D721Med (cell line): Measurements from ENCODE around the gene PSD4.

ENCODE experiments used
- DNase-seq: peaks from one replicate; pipeline ENCODE4 v3.0.0; 2011; ENCODE audit warnings: low spot score; ENCODE audit not compliant: insufficient read length
- FAIRE-seq: peaks from 2 replicates; lab custom pipeline; 2011; peaks lifted over from hg19 to GRCh38; lab: Jason Lieb, UNC
- CTCF ChIP-seq: IDR thresholded peaks from 2 replicates; pipeline ENCODE4 v1.5.1; 2012; ENCODE audit warnings: mild to moderate bottlenecking, control low read depth; ENCODE audit not compliant: insufficient read depth; ENCODE audit errors: missing control alignments

The PSD4 gene

DNA sequence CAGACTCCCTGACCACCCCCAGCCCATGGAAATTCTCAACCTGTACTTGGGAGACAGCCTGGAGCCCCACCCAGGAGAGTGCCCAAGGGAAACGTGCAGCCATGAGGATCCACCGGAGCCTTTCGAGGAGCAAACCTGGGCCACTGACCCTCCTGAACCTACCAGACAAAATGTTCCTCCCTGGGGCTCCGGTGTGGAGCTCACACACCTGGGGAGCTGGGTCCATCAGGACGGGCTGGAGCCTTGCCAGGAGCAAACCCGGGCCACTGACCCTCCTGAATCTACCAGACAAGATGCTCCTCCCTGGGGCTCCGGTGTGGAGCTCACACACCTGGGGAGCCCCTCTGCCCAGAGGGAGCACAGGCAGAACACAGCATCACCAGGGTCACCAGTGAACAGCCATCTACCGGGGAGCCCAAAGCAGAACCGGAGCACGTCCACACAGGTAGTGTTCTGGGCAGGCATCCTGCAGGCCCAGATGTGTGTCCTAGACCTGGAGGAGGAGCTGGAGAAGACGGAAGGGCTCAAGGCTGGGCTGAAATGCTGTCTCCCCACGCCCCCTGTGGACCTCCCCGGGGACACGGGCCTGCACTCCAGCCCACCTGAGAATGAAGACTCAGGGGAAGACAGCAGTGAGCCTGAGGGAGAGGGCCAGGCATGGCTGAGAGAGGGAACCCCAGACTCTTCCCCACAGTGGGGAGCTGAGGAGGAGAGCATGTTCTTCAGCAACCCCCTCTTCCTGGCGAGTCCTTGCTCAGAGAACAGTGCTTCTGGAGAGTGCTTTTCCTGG is 8.9 kb downstream of the PSD4 start:
- TF ChIP-seq CTCF: no peak
- FAIRE-seq (no peak), DNase-seq (no peak)

- FAIRE-seq (no peak), DNase-seq (no peak)
- TF ChIP-seq CTCF: no peak
Measured at GRCh38 chr2:113183264-113183663, 9.5 kb downstream of the PSD4 start.

DNA sequence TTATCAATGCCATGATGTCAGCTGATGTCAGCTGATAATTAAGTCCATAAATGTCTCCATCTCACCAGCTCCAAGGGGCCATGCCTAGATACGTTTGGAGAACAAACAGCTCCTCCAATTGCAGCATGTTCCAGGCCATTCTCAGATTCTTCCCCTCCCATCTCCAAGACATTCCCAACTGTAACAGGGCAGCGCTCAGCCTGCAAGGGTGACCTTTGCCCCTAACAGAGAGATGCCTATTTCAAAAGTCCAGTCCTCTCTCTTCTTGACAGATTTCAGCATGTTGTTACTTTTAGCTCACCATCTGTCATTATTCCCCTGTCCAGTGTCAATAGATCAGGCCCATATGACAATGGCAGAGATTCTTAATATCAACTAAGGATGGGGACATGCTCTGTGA is 9.9 kb downstream of the PSD4 start:
- no peak for TF ChIP-seq CTCF
- DNase-seq: no peak
- no peak for FAIRE-seq

DNA sequence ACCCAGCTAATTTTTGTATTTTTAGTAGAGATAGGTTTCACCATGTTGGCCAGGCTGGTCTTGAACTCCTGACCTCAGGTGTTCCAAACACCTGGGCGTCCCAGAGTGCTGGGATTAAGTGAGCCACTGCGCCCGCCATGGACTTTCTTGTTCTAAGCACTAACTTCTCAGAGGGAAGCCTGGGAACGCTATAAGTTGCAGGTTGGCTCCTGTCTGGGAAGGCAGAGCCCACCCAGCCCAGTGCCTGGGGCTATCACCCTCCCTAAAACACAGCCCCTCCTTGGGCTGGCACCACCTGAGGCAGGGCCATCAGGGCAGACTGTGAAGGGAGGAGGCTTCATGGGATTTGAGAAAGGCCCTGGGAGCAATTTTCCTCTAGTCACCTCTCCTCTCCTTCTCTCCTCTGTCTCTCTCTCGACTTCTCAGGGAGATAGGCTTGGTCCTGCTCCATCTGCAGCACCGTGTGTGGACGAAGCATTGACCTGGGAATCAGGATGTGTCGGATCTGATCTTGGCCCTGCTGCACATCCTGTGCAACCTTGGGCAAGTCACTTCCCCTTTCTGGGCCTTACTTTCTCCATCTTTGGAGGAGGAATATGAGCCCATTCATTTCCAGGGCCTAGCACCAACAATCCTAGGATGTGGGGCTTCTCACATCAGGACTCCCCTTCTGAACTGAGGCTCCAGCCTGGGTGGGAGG is 10.9 kb downstream of the PSD4 start:
- FAIRE-seq: no peak
- no peak for DNase-seq
- no peak for TF ChIP-seq CTCF

GRCh38 chr2:113185664-113186432 is 12.1 kb downstream of the PSD4 start:
- FAIRE-seq: no peak
- no peak for DNase-seq

GRCh38 chr2:113186433-113186796 is 12.6 kb downstream of the PSD4 start:
- FAIRE-seq: no peak

More at GRCh38 chr2:113185664-113186432, 12.1 kb downstream of the PSD4 start:
- no peak for TF ChIP-seq CTCF

More at GRCh38 chr2:113186433-113186796, 12.6 kb downstream of the PSD4 start:
- no peak for DNase-seq
- TF ChIP-seq CTCF: no peak
